H1 (cell line): ENCODE results near the gene EXD1. TPM values are rescaled to one million over a fixed set of nuclear protein-coding genes. Genes with fewer than 3 reads are reported as not detected.

Source experiments
- CTCF ChIA-PET: fragments of 300-600 bp; sonication (Branson Sonifier 250); formaldehyde crosslinking; loops from one replicate; lab custom pipeline; 2021; ENCODE audit not compliant: partially characterized antibody; lab: Charles Lee
- POLR2A ChIA-PET: fragments of 300-600 bp; sonication (Branson Sonifier 250); formaldehyde crosslinking; loops from one replicate; lab custom pipeline; 2021; ENCODE audit warnings: inconsistent platforms; ENCODE audit not compliant: partially characterized antibody; lab: Charles Lee
- DNase-seq, 2 experiments: peaks; one replicate each; pipeline versions ENCODE4 v3.0.0 to v3.0.0-alpha.2; 2010 to 2022; ENCODE audit warnings: low spot score in 2 of 2, low read depth in 1 of 2, mixed read lengths in 1 of 2
- FAIRE-seq: peaks from 2 replicates; lab custom pipeline; 2011; peaks lifted over from hg19 to GRCh38; lab: Jason Lieb, UNC
- H2AFZ ChIP-seq: 2 replicates; pipeline ENCODE4 v1.8.1; 2012; ENCODE audit warnings: low read length, inconsistent platforms
- H2AK5ac ChIP-seq: 2 replicates; pipeline ENCODE4 v1.6.1; 2013; ENCODE audit warnings: low read depth, low read length
- H2BK120ac ChIP-seq: replicated peaks from 2 replicates; pipeline ENCODE3; 2013; ENCODE audit warnings: low read depth, low read length, inconsistent platforms
- H2BK12ac ChIP-seq: 2 replicates; pipeline ENCODE4 v1.6.1; 2013; ENCODE audit warnings: low read depth, low read length
- H2BK15ac ChIP-seq: 2 replicates; pipeline ENCODE4 v1.6.1; 2013; ENCODE audit warnings: low read length
- H2BK20ac ChIP-seq: 2 replicates; pipeline ENCODE4 v1.6.1; 2013; ENCODE audit warnings: low read length
- H2BK5ac ChIP-seq: 2 replicates; pipeline ENCODE4 v1.6.1; 2013; ENCODE audit warnings: low read depth, low read length
- H3K14ac ChIP-seq: 2 replicates; pipeline ENCODE4 v1.6.1; 2013; ENCODE audit warnings: inconsistent platforms; ENCODE audit not compliant: insufficient read length
- H3K18ac ChIP-seq: 2 replicates; pipeline ENCODE4 v1.6.1; 2013; ENCODE audit warnings: low read length; ENCODE audit errors: extremely low read depth
- H3K23ac ChIP-seq: 2 replicates; pipeline ENCODE4 v1.6.1; 2013; ENCODE audit warnings: inconsistent platforms; ENCODE audit not compliant: insufficient read length
- H3K23me2 ChIP-seq: 2 replicates; pipeline ENCODE4 v1.6.1; 2013; ENCODE audit warnings: low read depth, low read length
- H3K27ac ChIP-seq: 2 replicates; pipeline ENCODE4 v1.6.1; 2011; ENCODE audit warnings: low read depth, low read length, inconsistent platforms
- H3K27me3 ChIP-seq, 4 experiments: replicated peaks in 1 of 4; 1 replicate in 1 of 4; 2 replicates in 3 of 4; pipeline versions ENCODE4 v1.6.1 to v1.8.1; 2011 to 2013; ENCODE audit warnings: low read length in 3 of 4, mild to moderate bottlenecking in 3 of 4, inconsistent platforms in 2 of 4, mixed read lengths in 2 of 4, moderate library complexity in 1 of 4; ENCODE audit not compliant: control insufficient read depth in 3 of 4, insufficient read depth in 3 of 4; ENCODE audit errors: extremely low read depth in 1 of 4
- H3K36me3 ChIP-seq, 4 experiments: 2 replicates each; pipeline versions ENCODE4 v1.6.1 to v1.8.1; 2011 to 2013; ENCODE audit warnings: mild to moderate bottlenecking in 4 of 4, low read length in 3 of 4, moderate library complexity in 2 of 4, control low read depth in 1 of 4, inconsistent platforms in 1 of 4; ENCODE audit not compliant: insufficient read depth in 4 of 4, control insufficient read depth in 2 of 4
- H3K4ac ChIP-seq: replicated peaks from 2 replicates; pipeline ENCODE3; 2013; ENCODE audit warnings: low read length, low read depth, mixed read lengths, inconsistent platforms; ENCODE audit not compliant: insufficient read length
- H3K4me1 ChIP-seq, 4 experiments: replicated peaks in 1 of 4; 1 replicate in 1 of 4; 2 replicates in 3 of 4; pipeline versions ENCODE4 v1.6.1 to v1.8.1; 2011 to 2013; ENCODE audit warnings: low read length in 3 of 4, inconsistent platforms in 2 of 4, mixed read lengths in 1 of 4; ENCODE audit not compliant: insufficient read depth in 4 of 4, control insufficient read depth in 3 of 4
- H3K4me2 ChIP-seq, 2 experiments: 2 replicates each; pipeline versions ENCODE4 v1.6.1 to v1.8.1; 2011 to 2013; ENCODE audit warnings: low read depth in 2 of 2, low read length in 2 of 2, control low read depth in 1 of 2, inconsistent platforms in 1 of 2, mild to moderate bottlenecking in 1 of 2; ENCODE audit not compliant: insufficient read depth in 1 of 2
- H3K4me3 ChIP-seq, 4 experiments: fragments of 200-600, 300-600 bp in 1 of 4; sonication (generic), shearing (Covaris generic), sonication (Bioruptor Twin) in 1 of 4; 2 replicates each; pipeline versions ENCODE4 v1.5.1 to v1.8.1; 2011 to 2016; ENCODE audit warnings: low read length in 4 of 4, low read depth in 3 of 4, control low read depth in 2 of 4, inconsistent platforms in 2 of 4, mild to moderate bottlenecking in 2 of 4, mixed read lengths in 1 of 4, moderate library complexity in 1 of 4; ENCODE audit not compliant: insufficient read depth in 2 of 4; ENCODE audit errors: extremely low read depth in 1 of 4
- H3K56ac ChIP-seq: replicated peaks from 2 replicates; pipeline ENCODE3; 2013; ENCODE audit warnings: low read depth, mild to moderate bottlenecking, mixed read lengths, low read length, inconsistent platforms; ENCODE audit not compliant: insufficient read length
- H3K79me1 ChIP-seq: 2 replicates; pipeline ENCODE4 v1.6.1; 2013; ENCODE audit warnings: low read depth, low read length, control low read depth
- H3K79me2 ChIP-seq, 2 experiments: 2 replicates each; pipeline versions ENCODE4 v1.6.1 to v1.8.1; 2012 to 2013; ENCODE audit warnings: low read length in 2 of 2, mild to moderate bottlenecking in 2 of 2, inconsistent platforms in 1 of 2; ENCODE audit not compliant: insufficient read depth in 2 of 2, control insufficient read depth in 1 of 2
- H3K9ac ChIP-seq, 4 experiments: replicated peaks in 1 of 4; 1 replicate in 1 of 4; 2 replicates in 3 of 4; pipeline versions ENCODE4 v1.6.1 to v1.8.1; 2011 to 2013; ENCODE audit warnings: low read depth in 3 of 4, low read length in 3 of 4, control low read depth in 2 of 4, mild to moderate bottlenecking in 2 of 4, moderate library complexity in 2 of 4, inconsistent platforms in 1 of 4; ENCODE audit errors: extremely low read depth in 1 of 4
- H3K9me3 ChIP-seq, 2 experiments: 2 replicates each; pipeline versions ENCODE4 v1.6.1 to v1.8.1; 2012 to 2013; ENCODE audit warnings: mild to moderate bottlenecking in 2 of 2, moderate library complexity in 2 of 2, control low read depth in 1 of 2, inconsistent platforms in 1 of 2, low read depth in 1 of 2, low read length in 1 of 2, mixed read lengths in 1 of 2; ENCODE audit not compliant: insufficient read depth in 2 of 2
- H4K20me1 ChIP-seq, 2 experiments: replicated peaks in 1 of 2; 2 replicates each; pipeline versions ENCODE3 to v1.8.1; 2011 to 2013; ENCODE audit warnings: inconsistent platforms in 2 of 2, low read length in 2 of 2, mild to moderate bottlenecking in 1 of 2; ENCODE audit not compliant: insufficient read depth in 2 of 2, control insufficient read depth in 1 of 2
- H4K5ac ChIP-seq: 2 replicates; pipeline ENCODE4 v1.6.1; 2013; ENCODE audit warnings: low read length, low read depth, mixed read lengths, inconsistent platforms; ENCODE audit not compliant: insufficient read length
- H4K8ac ChIP-seq: 2 replicates; pipeline ENCODE4 v1.8.0; 2013; ENCODE audit warnings: mild to moderate bottlenecking, moderate library complexity, low read length, inconsistent platforms; ENCODE audit not compliant: insufficient read depth; ENCODE audit errors: extremely low read depth
- H4K91ac ChIP-seq: replicated peaks from 2 replicates; pipeline ENCODE3; 2013; ENCODE audit warnings: low read length, mixed read lengths, inconsistent platforms; ENCODE audit not compliant: insufficient read length
- CBX5 ChIP-seq: fragments of 300-800, 300-1000 bp; sonication (generic); IDR thresholded peaks from 2 replicates; pipeline ENCODE4 v1.7.1; 2016; ENCODE audit warnings: antibody characterized with exemption, low read length, low read depth
- EGR1 ChIP-seq: IDR thresholded peaks from 2 replicates; pipeline ENCODE4 v1.6.1; 2011; ENCODE audit warnings: low read depth, low read length, borderline replicate concordance
- WGBS, 2 experiments: shearing (Covaris generic) in 1 of 2; methylation state at CpG; one replicate each; pipeline versions ENCODE4 v1.1.6 to v1.1.7; 2013 to 2015; ENCODE audit warnings: low lambda C conversion rate in 2 of 2, mixed read lengths in 2 of 2, inconsistent platforms in 1 of 2, low coverage in 1 of 2, missing lambda C conversion rate in 1 of 2; ENCODE audit not compliant: insufficient replicate concordance in 2 of 2, insufficient coverage in 1 of 2, insufficient read length in 1 of 2; ENCODE audit errors: extremely low coverage in 1 of 2, missing lambda C conversion rate in 1 of 2; 5-methylcytosine and 5-hydroxymethylcytosine counted together
- polyA plus RNA-seq, 7 experiments: library from polyadenylated mRNA; depleted of rRNA in 3 of 7; stranded (reverse) in 5 of 7; unstranded in 2 of 7; fragments of >200 nt in 5 of 7; fragments of 200-250 nt in 2 of 7; gene quantifications; 1 replicate in 5 of 7; 2 replicates in 1 of 7; 4 replicates in 1 of 7; pipeline versions ENCODE4 v1.2.1 to v1.2.3, GENCODE V29; 2011 to 2013; ENCODE audit warnings: missing spikeins in 2 of 7, mixed read lengths in 2 of 7
- total RNA-seq: library from RNA; stranded (reverse); fragmentation: NEBNext Ultra II Directional; extraction: Animal tissue kit (Norgen Biotek cat#: 25700); gene quantifications from 2 replicates; pipeline ENCODE4 v1.2.1, GENCODE V29; 2021

The EXD1 gene
- total and polyA plus RNA-seq, 2 of the 8 experiments (the other 6 are each of a cell fraction or from before 2014, with no cell fraction given): 0.06 to 0.54 TPM

DNA sequence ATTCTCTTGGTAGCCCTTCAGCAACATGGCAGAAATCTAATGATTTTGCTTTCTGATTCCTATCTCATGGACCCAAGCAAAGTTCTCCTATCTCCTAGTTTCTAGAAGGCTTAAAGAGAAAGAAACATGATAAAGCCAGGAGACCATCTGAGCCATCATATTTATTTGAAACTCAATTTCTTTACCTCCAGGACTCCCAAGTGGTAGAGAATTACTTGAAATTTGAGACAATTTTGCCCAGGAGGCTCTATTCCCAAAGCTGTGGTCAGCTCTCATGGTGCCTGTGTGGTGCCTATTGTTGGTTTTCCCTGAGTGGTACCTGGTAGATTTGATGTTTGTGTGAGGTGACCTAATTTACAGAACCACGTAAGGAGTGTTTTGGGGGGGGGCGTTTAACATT is 39.3 kb upstream of the EXD1 start:
- H4K20me1 ChIP-seq: no peaks in the 10 kb centered on the region
- H3K4ac ChIP-seq: no peak overlapping the region
- FAIRE-seq (no peak), DNase-seq (no peak)
- no peaks in the 10 kb centered on the region for H3K27me3 ChIP-seq
- no peak overlapping the region for H4K5ac ChIP-seq
- H3K4me1 ChIP-seq: no peaks in the 10 kb centered on the region
- H3K27ac ChIP-seq: no peak overlapping the region
- H3K36me3 ChIP-seq: peaks cover 0 to 13% (median 5%) of the 10 kb centered on the region in 4 experiments; a peak in 4 of 8 replicates
- H4K8ac ChIP-seq: no peak overlapping the region
- H2BK12ac ChIP-seq: no peak overlapping the region
- no peak overlapping the region for H4K91ac ChIP-seq
- H3K56ac ChIP-seq: no peak overlapping the region
- H3K79me2 ChIP-seq: no peaks in the 10 kb centered on the region
- no peak overlapping the region for H3K4me3 ChIP-seq
- no peaks in the 10 kb centered on the region for H3K9me3 ChIP-seq
- 89% methylated on average over 2 of the region's 2 CpGs; no CpG with 5 or more reads in 1 of the 2 experiments for WGBS, 2 experiments
- H2BK15ac ChIP-seq: no peak overlapping the region
- no peak overlapping the region for H2AFZ ChIP-seq
- H2BK120ac ChIP-seq: no peak overlapping the region
- H3K4me2 ChIP-seq: no peak overlapping the region
- CTCF ChIA-PET: no interaction called here
- H2BK20ac ChIP-seq: no peak overlapping the region
- H3K23me2 ChIP-seq: no peaks in the 10 kb centered on the region
- TF ChIP-seq CBX5 (no peak), EGR1 (no peak)
- H3K18ac ChIP-seq: no peak overlapping the region
- H3K79me1 ChIP-seq: no peaks in the 10 kb centered on the region
- no peak overlapping the region for H2BK5ac ChIP-seq
- POLR2A ChIA-PET: interaction anchor here (0.6 to 0.9 kb wide), 2 partner anchors 13 to 318 kb away, joined by 4 read pairs; no protein-coding TSS in a partner anchor
- no peak overlapping the region for H3K23ac ChIP-seq
- no peak overlapping the region for H3K14ac ChIP-seq
- H2AK5ac ChIP-seq: no peak overlapping the region
- no peak overlapping the region for H3K9ac ChIP-seq
